K562 treated with DMSO at 1 percent for 48 hours (cell line): ENCODE results near the gene TUSC2. TPM values are rescaled to one million over a fixed set of nuclear protein-coding genes. Genes with fewer than 3 reads are reported as not detected.

Source experiments
- total RNA-seq: library from RNA; unstranded; fragments of 300-600 nt; gene quantifications from 2 replicates; pipeline ENCODE4 v1.2.3, GENCODE V29; 2022; ENCODE audit warnings: low replicate concordance; ENCODE audit errors: extremely low read depth

Gene TUSC2
- not detected in 2 replicates for total RNA-seq

DNA sequence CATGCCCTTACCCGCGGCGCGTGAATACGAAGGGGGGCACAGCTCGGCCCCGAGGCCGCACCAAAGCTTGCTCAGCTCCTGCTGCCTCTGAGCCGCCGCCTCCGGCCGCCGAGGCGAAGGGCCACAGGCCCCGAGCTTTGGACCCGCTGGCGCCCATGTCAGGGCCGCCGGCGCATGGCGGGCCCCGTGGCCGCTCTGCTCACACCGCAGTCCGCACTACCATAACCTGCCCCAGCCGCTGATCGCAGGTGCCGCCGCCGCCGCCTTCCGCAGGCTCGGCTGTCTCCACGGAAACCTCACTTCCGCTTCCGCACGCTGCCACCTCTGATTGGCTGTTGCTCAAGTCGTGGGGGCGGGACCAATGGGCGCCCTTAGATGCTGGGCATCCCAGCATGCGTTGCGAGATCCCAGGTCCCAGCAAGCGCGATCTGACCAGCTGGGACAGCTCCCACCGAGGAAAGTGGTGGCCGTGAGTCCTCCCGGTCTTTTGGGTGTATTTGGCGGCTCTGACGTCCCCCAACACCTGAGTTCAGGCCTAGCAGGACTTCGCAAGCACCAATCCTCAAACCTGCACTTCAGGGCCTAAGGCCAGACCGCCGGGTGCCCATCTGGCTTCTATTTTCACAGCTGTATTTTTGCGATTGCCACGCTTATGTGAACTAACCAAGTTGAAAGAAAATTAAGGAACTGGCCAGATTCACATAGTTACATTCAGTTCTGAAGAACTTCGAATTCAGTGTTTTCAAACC lies at the start of gene TUSC2:
Gene TUSC2, minus strand, starts transcription at position 281 of the 749 bp plus-strand sequence. Its CDS starts 124 bp downstream, at position 157.

GRCh38 chr3:50358911-50359759 lies 31.1 kb upstream of the TUSC2 start, which contains the start of gene TMEM115:
Gene TMEM115 (minus strand): TSS chr3:50359521. CDS start chr3:50359063, 458 bp downstream.

GRCh38 chr3:50350527-50351322 lies 22.7 kb upstream of the TUSC2 start, which contains the start of the genes CYB561D2 and NPRL2:
Gene CYB561D2 (plus strand): TSS chr3:50350862. CDS start chr3:50351434, 572 bp downstream.
Gene NPRL2 (minus strand): TSS chr3:50350775. CDS start chr3:50350652, 123 bp downstream.

GRCh38 chr3:50345586-50346234 lies 17.7 kb upstream of the TUSC2 start, which contains the start of gene ZMYND10:
Gene ZMYND10 (minus strand): TSS chr3:50345732. CDS start chr3:50345579, 153 bp downstream.

GRCh38 chr3:50340448-50341329 lies 12.7 kb upstream of the TUSC2 start, which contains the start of gene RASSF1:
Gene RASSF1 (minus strand): TSS chr3:50340836. CDS start chr3:50340805, 31 bp downstream.

DNA sequence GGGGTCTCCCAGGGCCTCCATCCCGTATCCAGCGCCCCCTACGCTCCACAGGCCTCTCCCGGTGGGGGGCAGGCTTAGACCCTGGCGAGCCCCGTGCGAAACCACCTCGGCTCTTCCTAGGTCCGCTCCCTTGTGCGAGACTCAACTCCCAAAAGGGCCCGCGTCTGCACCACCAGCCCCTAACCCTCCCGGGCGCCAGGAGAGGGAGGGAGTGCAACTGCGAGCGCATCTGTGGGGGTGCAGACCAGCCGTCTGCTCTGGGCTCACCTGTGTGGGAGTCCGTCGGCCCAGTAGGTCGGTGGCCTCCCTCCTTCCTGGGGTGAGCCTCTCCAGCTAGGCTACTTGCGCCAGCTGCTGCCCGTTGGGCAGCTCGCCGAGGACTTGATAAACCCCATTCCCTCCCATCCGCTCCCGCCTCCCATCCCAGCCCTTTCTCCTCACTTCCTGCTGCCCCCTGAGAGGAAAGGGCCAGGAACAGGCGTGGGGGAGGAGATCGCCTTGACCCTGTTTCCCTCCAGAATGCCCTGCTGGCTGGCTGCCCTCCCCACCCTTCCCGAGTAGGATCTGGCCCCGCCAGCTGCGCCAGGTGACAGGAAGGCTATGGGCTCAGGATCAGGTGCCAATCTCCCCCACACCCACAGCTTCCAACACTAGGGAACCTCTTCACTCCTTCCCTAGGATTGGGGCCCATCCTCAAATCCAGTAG lies 5.5 kb downstream of the TUSC2 start, which contains the start of gene HYAL2:
Gene HYAL2, minus strand, starts transcription at position 360 of the 706 bp plus-strand sequence. CDS start 2,256 bp downstream, outside the sequence.

GRCh38 chr3:50303013-50303815 lies 24.8 kb downstream of the TUSC2 start, which contains the start of gene HYAL1:
Gene HYAL1 (minus strand): TSS chr3:50303574. CDS start chr3:50302956, 618 bp downstream.

DNA sequence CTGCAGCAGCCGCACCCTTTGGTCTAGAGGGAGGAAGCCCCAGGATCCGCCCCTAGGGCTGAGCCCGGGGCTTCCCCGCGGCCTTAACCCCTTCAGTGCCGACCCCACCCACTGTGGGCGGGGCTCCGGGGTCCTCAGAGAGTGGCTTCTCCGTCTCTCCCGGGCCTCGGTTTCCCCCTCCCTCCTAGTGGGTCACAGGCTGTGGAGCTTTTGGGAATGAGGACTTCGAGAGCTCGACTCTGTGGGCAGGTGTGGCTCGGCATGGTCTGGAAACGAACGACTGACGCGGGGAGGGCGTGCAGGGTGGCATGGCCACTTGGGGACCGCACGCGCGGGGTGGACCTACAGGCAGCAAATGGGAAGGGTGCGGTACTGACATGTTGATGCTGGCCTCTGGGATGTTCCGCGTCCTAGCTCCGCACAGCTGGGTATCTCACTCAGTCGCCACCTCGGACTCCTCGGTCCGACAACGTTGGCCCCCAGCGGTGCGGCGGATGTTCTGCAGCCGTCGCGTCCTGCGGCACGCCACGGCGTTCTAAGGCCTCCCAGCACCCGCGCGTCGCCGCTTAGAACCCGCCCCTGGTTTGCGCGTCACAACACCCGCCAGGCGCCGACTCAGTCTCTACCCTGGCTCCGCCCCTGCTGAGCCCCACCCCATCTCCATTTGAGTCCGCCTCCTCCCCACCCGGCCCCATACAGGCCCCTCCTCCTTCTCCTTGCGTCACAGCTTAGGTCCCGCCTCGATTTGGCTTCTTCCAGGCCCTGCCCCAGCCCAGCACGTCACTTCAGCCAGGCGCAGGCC lies 29.0 kb downstream of the TUSC2 start, which contains the start of the genes HYAL3 and NAA80:
Gene HYAL3, minus strand, starts transcription at position 570 of the 802 bp plus-strand sequence. CDS start 3,803 bp downstream, outside the sequence.
Gene NAA80, minus strand, starts transcription at position 570 of the 802 bp plus-strand sequence. CDS start 1,942 bp downstream, outside the sequence.

GRCh38 chr3:50292159-50293078 lies 35.6 kb downstream of the TUSC2 start, which contains the start of gene IFRD2:
Gene IFRD2 (minus strand): TSS chr3:50292429. CDS start chr3:50292274, 155 bp downstream.

DNA sequence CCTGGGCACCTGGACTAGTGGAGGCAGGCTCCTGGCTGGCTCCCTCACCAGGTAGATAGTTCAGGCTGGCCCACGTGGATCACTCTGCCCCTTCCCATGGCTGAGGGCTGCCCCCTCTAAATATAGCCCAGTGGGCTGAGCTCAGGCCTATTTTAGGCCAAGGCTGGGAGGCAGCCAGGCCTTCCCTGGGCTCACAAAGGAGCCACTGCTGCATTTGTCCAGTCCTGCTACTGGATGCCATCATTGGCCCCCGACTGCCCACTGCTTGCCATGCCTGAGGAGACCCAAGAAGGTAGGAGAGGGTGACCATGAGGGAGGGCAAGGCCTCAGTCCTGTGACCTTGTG lies 49.2 kb downstream of the TUSC2 start, which contains the start of gene LSMEM2:
Gene LSMEM2, plus strand, starts transcription at position 208 of the 345 bp plus-strand sequence. Its CDS starts 27 bp downstream, at position 235.

Other genes with a start within 250 kb of the TUSC2 start
- gene RBM5, start 239.3 kb downstream of the TUSC2 start, total RNA-seq, result not detected in 2 replicates
- not detected in 2 replicates for gene SEMA3F, start 172.9 kb downstream of the TUSC2 start, total RNA-seq
- not detected in 2 replicates for gene GNAT1, start 136.6 kb downstream of the TUSC2 start, total RNA-seq
- not detected in 2 replicates for gene SLC38A3, start 123.0 kb downstream of the TUSC2 start, total RNA-seq
- gene GNAI2, start 92.0 kb downstream of the TUSC2 start, total RNA-seq, result not detected in 2 replicates
- not detected in 2 replicates for gene SEMA3B, start 59.1 kb downstream of the TUSC2 start, total RNA-seq
- gene LSMEM2, start 49.1 kb downstream of the TUSC2 start, total RNA-seq, result not detected in 2 replicates
- gene IFRD2, start 35.8 kb downstream of the TUSC2 start, total RNA-seq, result not detected in 2 replicates
- gene HYAL3, start 28.8 kb downstream of the TUSC2 start, total RNA-seq, result not detected in 2 replicates
- not detected in 2 replicates for gene NAA80, start 28.8 kb downstream of the TUSC2 start, total RNA-seq
- not detected in 2 replicates for gene HYAL1, start 24.6 kb downstream of the TUSC2 start, total RNA-seq
- not detected in 2 replicates for gene HYAL2, start 5.5 kb downstream of the TUSC2 start, total RNA-seq
- not detected in 2 replicates for gene RASSF1, start 12.6 kb upstream of the TUSC2 start, total RNA-seq
- gene ZMYND10, start 17.5 kb upstream of the TUSC2 start, total RNA-seq, result not detected in 2 replicates
- not detected in 2 replicates for gene NPRL2, start 22.6 kb upstream of the TUSC2 start, total RNA-seq
- not detected in 2 replicates for gene CYB561D2, start 22.6 kb upstream of the TUSC2 start, total RNA-seq
- not detected in 2 replicates for gene TMEM115, start 31.3 kb upstream of the TUSC2 start, total RNA-seq
- gene CACNA2D2, start 175.4 kb upstream of the TUSC2 start, total RNA-seq, result not detected in 2 replicates
- not detected in 2 replicates for gene C3orf18, start 239.5 kb upstream of the TUSC2 start, total RNA-seq
- gene HEMK1, start 241.3 kb upstream of the TUSC2 start, total RNA-seq, result not detected in 2 replicates